ENCODE measurements around the gene NGRN. TPM values are rescaled to one million over a fixed set of nuclear protein-coding genes. Genes with fewer than 3 reads are reported as not detected.

Gene NGRN, protein sequence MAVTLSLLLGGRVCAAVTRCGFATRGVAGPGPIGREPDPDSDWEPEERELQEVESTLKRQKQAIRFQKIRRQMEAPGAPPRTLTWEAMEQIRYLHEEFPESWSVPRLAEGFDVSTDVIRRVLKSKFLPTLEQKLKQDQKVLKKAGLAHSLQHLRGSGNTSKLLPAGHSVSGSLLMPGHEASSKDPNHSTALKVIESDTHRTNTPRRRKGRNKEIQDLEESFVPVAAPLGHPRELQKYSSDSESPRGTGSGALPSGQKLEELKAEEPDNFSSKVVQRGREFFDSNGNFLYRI
- total RNA-seq: 100 to 1,000 TPM; 188 to 219 (median 200) TPM
- 100 to 1,000 TPM; 212 to 298 (median 221) TPM for polyA plus RNA-seq
- long read RNA-seq, donor 1, full-length matches to known transcripts: 337 of 338 reads
- long read RNA-seq, donor 1, partial matches to known transcripts: 0 of 338 reads
- long read RNA-seq, donor 1, other reads (novel, unspliced or antisense): 1 of 338 reads
- long read RNA-seq, donor 2, full-length matches to known transcripts: 728 of 732 reads
- long read RNA-seq, donor 2, partial matches to known transcripts: 0 of 732 reads
- long read RNA-seq, donor 2, other reads (novel, unspliced or antisense): 4 of 732 reads

DNA sequence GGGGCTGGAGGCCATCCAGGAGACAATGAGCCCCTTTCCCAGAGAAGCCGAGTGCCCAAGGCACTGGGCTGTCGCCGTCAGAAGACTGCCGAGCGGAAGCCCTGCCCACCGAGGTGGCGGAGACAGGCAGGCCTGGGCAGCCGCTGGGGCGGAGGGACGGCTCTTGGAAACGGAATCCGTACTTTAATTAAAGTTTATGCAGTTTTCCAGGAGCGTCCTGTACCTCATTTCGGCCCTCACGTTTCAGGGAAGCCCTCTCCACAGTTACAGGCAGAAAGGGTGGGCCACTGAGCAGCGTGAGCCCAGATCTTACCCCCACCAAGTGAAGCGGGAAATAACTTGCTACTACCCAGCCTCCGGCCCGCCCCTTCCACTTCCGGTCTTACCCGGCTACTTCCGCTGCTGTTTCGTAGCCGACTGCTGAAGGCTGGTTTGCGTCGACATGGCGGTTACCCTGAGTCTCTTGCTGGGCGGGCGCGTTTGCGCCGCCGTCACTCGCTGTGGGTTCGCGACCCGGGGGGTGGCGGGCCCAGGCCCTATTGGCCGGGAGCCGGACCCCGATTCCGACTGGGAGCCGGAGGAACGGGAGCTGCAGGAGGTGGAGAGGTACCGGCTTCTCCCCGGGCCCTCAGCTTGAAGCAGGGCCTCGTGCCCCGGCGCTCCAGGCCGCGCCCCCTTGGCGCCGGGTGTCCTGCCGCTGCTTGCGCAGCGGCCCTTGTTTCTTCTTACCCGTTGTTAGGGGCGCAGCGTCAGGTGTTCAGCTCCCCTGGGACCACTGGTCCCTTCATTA lies at the start of gene NGRN:
Gene NGRN, plus strand, starts transcription at position 402 of the 790 bp plus-strand sequence. Its CDS starts 41 bp downstream, at position 443.
- Histone ChIP-seq H3K27ac (peak within 1 kb of the TSS; percentile 100), H3K27me3 (ENCODE audit: insufficient read depth in 3 of 3, low read length in 2 of 3) (no peaks in the 10 kb centered on the region), H3K4me1 (peaks cover 42% of the 10 kb centered on the region), H3K36me3 (ENCODE audit: insufficient read depth in 1 of 2, low read depth in 1 of 2) (peaks cover 0 to 38% of the 10 kb centered on the region in 2 donors), H3K4me3 (peak within 1 kb of the TSS; percentile 92), H3K9me3 (no peaks in the 10 kb centered on the region)
- TF ChIP-seq, protein P1, sequence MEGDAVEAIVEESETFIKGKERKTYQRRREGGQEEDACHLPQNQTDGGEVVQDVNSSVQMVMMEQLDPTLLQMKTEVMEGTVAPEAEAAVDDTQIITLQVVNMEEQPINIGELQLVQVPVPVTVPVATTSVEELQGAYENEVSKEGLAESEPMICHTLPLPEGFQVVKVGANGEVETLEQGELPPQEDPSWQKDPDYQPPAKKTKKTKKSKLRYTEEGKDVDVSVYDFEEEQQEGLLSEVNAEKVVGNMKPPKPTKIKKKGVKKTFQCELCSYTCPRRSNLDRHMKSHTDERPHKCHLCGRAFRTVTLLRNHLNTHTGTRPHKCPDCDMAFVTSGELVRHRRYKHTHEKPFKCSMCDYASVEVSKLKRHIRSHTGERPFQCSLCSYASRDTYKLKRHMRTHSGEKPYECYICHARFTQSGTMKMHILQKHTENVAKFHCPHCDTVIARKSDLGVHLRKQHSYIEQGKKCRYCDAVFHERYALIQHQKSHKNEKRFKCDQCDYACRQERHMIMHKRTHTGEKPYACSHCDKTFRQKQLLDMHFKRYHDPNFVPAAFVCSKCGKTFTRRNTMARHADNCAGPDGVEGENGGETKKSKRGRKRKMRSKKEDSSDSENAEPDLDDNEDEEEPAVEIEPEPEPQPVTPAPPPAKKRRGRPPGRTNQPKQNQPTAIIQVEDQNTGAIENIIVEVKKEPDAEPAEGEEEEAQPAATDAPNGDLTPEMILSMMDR (IDR thresholded peaks at IDR 0.05): no peak
- DNase-seq: peak; percentile 92 to 95
- intact Hi-C loops (cut with DNase I): no loop called here
- peak; percentile 86 to 93 (median 90) for ATAC-seq
- WGBS, 3 donors: 0 to 1% (median 0%) methylated on average over 53 to 59 of the region's 59 CpGs

DNA sequence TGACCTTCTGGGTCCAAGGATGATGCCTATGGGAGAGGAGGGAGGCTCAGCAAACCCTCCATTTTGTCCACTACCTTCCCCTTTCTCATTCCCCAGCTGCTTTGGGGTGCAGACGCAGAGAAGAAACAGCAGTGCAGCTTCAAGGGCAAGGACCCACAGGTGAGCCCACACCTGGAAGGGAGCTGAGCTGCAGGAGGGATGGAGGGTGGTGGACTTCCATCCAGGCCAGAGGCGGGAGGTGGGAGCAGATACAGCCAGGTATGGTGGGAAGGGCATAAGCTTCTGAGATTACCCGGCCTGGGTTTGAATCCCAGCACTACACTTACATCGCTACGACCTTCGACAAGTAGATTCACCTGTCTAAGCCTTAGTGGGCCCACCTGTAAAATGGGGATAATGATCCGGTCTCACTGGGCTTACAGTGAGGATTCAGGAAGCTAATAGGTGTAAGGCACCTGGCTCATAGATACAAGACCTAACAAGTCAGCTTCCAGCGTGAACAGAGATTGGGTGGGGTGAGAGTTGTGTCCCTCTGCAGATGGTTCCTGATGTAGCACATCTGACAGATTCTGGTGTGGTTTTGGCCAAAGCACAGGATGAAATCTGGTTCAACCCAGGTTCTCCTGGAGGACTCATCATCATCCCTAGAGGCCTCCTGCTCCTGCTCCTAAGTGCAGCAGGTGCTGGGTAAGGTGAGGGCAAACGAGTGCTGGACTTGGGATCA lies 47.6 kb upstream of the NGRN start:
- Histone ChIP-seq H3K4me1 (peaks cover 7% of the 10 kb centered on the region), H3K27ac (no peak overlapping the region), H3K9me3 (no peaks in the 10 kb centered on the region), H3K27me3 (ENCODE audit: insufficient read depth in 3 of 3, low read length in 2 of 3) (no peaks in the 10 kb centered on the region), H3K4me3 (no peak overlapping the region), H3K36me3 (ENCODE audit: insufficient read depth in 1 of 2, low read depth in 1 of 2) (peaks cover 0 to 8% of the 10 kb centered on the region in 2 donors)
- intact Hi-C loops (cut with DNase I): no loop called here
- DNase-seq (no peak), ATAC-seq (no peak)
- 72 to 92% (median 85%) methylated on average over 9 of the region's 9 CpGs for WGBS, 3 donors
- TF ChIP-seq, protein P1 (IDR thresholded peaks at IDR 0.05): no peak

DNA sequence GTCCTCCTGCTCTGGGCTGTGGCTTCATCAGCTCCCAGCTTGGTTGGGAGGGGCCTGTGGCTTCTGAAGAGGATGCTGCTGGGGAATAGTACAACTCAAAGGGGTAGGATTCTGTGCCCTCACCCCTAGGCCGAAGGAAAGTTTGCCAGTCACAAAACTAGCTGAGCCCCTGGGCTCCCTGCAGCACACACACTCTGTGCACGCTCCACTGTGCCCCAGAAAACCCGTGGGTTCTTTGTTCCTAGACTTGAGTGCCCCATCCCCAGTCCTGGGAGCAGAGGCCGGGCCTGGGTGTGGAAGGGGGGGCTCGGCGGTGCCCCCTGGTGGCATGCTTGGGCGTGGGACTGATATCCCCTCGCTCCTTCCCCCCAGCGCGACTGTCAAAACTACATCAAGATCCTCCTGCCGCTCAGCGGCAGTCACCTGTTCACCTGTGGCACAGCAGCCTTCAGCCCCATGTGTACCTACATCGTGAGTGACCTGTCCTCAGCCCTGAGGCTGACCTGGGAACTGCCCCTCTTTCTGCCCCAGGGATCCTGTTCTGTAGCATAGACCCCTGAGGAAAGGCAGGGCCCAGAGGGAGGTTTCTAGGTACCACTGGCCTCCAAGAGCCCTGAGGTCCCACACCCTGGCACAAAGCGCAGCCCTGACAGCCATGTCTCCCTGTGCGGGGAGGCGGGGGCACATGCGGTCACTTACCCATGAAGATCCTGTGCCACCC lies 45.9 kb upstream of the NGRN start:
- Histone ChIP-seq H3K27ac (no peak overlapping the region), H3K27me3 (ENCODE audit: insufficient read depth in 3 of 3, low read length in 2 of 3) (no peaks in the 10 kb centered on the region), H3K4me1 (peaks cover 7% of the 10 kb centered on the region), H3K36me3 (ENCODE audit: insufficient read depth in 1 of 2, low read depth in 1 of 2) (peaks cover 0 to 20% of the 10 kb centered on the region in 2 donors), H3K4me3 (no peak overlapping the region), H3K9me3 (no peaks in the 10 kb centered on the region)
- intact Hi-C loops (cut with DNase I): loop anchor here (1.0 to 10.0 kb wide), 4 partner anchors 15 to 475 kb away; no protein-coding TSS in a partner anchor
- TF ChIP-seq, protein P1 (IDR thresholded peaks at IDR 0.05): peak; percentile 56
- 65 to 70% (median 70%) methylated on average over 17 of the region's 17 CpGs for WGBS, 3 donors
- ATAC-seq (peak; percentile 53 to 74 (median 58)), DNase-seq (peak; percentile 53 to 73)

Data from psoas muscle (tissue), 8 donors.